GM23248 (cell line): ENCODE results near the gene HPD.

ENCODE experiments used
- EZH2 ChIP-seq: fragments of 200-600 bp; sonication (generic); IDR thresholded peaks from 2 replicates; pipeline ENCODE4 v1.6.1; 2018; ENCODE audit warnings: antibody characterized with exemption, mild to moderate bottlenecking; ENCODE audit not compliant: insufficient read depth, poor library complexity, severe bottlenecking
- EZH2phosphoT487 ChIP-seq: fragments of 200-600 bp; sonication (generic); IDR thresholded peaks from 2 replicates; pipeline ENCODE4 v1.6.1; 2018; ENCODE audit warnings: antibody characterized with exemption, moderate library complexity, mild to moderate bottlenecking, low read depth; ENCODE audit not compliant: insufficient read depth

GRCh38 chr12:121873216-121873569, 14.5 kb upstream of the HPD start:
- TF ChIP-seq EZH2: no peak
- no peak for TF ChIP-seq EZH2phosphoT487
